MM.1S (cell line): Measurements from ENCODE around the gene SHISA9.

Source experiments
- DNase-seq: peaks from one replicate; pipeline ENCODE4 v3.0.0-alpha.2; 2015
- H2AFZ ChIP-seq: fragments of 300-600 bp; sonication (generic); 2 replicates; pipeline ENCODE4 v1.6.0; 2016; ENCODE audit warnings: antibody characterized with exemption, low read length
- H3F3A ChIP-seq: fragments of 300-600 bp; sonication (generic); 2 replicates; pipeline ENCODE4 v1.6.1; 2016; ENCODE audit warnings: mild to moderate bottlenecking, antibody characterized with exemption, low read length, moderate library complexity, mixed read lengths; ENCODE audit not compliant: insufficient read depth
- H3K27ac ChIP-seq: fragments of 300-600 bp; sonication (generic); 2 replicates; pipeline ENCODE4 v1.5.1; 2016; ENCODE audit warnings: mild to moderate bottlenecking, low read length
- H3K27me3 ChIP-seq: fragments of 300-600 bp; sonication (generic); replicated peaks from 2 replicates; pipeline ENCODE4 v1.6.0; 2016; ENCODE audit warnings: low read length; ENCODE audit not compliant: insufficient read depth
- H3K36me3 ChIP-seq: fragments of 300-600 bp; sonication (generic); replicated peaks from 2 replicates; pipeline ENCODE4 v1.6.1; 2016; ENCODE audit warnings: mild to moderate bottlenecking, low read length, mixed read lengths; ENCODE audit not compliant: insufficient read depth
- H3K4me1 ChIP-seq: fragments of 300-600 bp; sonication (generic); 2 replicates; pipeline ENCODE4 v1.6.1; 2016; ENCODE audit warnings: low read length, mixed read lengths
- H3K4me2 ChIP-seq: fragments of 300-600 bp; sonication (generic); 2 replicates; pipeline ENCODE4 v1.6.0; 2016; ENCODE audit warnings: low read depth, low read length
- H3K4me3 ChIP-seq: fragments of 300-600 bp; sonication (generic); 2 replicates; pipeline ENCODE4 v1.5.1; 2016; ENCODE audit warnings: low read length, mixed read lengths
- H3K79me2 ChIP-seq: fragments of 300-600 bp; sonication (generic); 2 replicates; pipeline ENCODE4 v1.6.1; 2016; ENCODE audit warnings: mixed run types, low read length, mixed read lengths
- H3K9ac ChIP-seq: fragments of 300-600 bp; sonication (generic); 2 replicates; pipeline ENCODE4 v1.6.1; 2016; ENCODE audit warnings: low read length, mixed read lengths
- H3K9me2 ChIP-seq: fragments of 300-600 bp; sonication (generic); replicated peaks from 2 replicates; pipeline ENCODE4 v1.6.1; 2016; ENCODE audit warnings: mild to moderate bottlenecking, low read length, mixed read lengths; ENCODE audit not compliant: insufficient read depth
- H3K9me3 ChIP-seq: fragments of 300-600 bp; sonication (generic); replicated peaks from 2 replicates; pipeline ENCODE4 v1.6.1; 2016; ENCODE audit warnings: mild to moderate bottlenecking, low read length, mixed read lengths; ENCODE audit not compliant: insufficient read depth
- H4K20me1 ChIP-seq: fragments of 300-600 bp; sonication (generic); 2 replicates; pipeline ENCODE4 v1.6.1; 2016; ENCODE audit warnings: mild to moderate bottlenecking, low read length, moderate library complexity, mixed read lengths; ENCODE audit not compliant: insufficient read depth
- EZH2 ChIP-seq: fragments of 300-600 bp; sonication (generic); optimal IDR thresholded peaks from 2 replicates; pipeline ENCODE3; 2017; ENCODE audit warnings: low read depth, mild to moderate bottlenecking, antibody characterized with exemption, low read length, mixed read lengths
- EZH2phosphoT487 ChIP-seq: fragments of 300-600 bp; sonication (generic); IDR thresholded peaks from 2 replicates; pipeline ENCODE4 v1.6.1; 2018; ENCODE audit warnings: antibody characterized with exemption, low read length
- TF ChIP-seq, protein P1 (sequence below): fragments of 300-600 bp; sonication (generic); IDR thresholded peaks from 2 replicates; pipeline ENCODE4 v1.5.1; 2016; ENCODE audit warnings: antibody characterized with exemption, low read length, mixed read lengths

SHISA9 gene

DNA sequence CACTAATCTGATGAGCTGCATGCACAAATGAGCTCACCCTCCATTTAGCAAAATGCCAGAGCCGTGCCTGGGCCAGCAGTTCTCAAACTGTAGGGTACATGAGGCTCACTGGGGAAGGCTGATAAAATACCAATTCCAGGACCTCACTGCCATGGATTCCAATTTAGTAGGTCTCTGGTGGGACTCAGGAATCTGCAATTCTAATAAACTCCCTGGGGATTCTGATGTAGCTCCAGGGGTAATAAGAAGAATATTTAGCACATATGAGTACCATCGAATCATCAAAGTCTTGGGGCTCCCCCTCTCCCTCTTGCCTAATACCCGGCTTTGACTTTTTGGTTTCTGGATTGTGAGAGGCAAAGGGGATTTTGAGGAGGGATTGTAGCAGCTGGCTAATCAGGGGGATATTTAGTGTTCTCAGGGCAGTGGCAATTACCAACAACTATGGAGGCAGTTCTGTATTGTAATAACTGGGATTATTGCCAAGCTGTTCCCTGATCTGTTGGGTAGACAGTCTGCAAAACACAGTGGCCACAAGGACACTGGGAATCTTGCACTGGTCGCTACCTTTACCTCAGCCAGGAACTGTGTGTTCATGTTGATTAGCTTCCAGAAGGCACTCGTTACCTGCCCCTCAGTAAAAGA, 140.4 kb downstream of the SHISA9 start:
- no peak overlapping the region for H3K4me3 ChIP-seq

DNA sequence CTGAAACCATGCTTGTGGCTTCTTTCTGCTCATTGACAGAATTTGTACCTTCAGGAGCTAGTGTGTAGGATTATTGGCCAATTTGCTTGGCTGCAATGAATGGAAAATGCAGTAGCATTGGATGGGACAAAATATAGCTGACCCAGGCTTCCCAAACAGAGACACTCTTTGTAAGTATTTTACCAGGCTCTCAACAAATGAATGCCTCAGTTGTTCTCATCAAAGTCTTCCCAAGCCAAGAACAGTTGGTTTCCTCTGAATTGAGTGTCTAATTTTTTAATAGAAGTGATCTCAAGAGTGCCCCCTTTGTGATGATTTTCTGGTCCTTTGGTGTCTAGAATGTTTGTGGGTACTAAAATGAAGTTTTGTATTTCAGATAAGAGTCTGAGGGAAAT, 140.9 kb downstream of the SHISA9 start:
- no peak overlapping the region for H3K27ac ChIP-seq
- no peak overlapping the region for H2AFZ ChIP-seq
- H3K9me2 ChIP-seq, result no peaks in the 10 kb centered on the region
- H3K9ac ChIP-seq, result no peak overlapping the region
- no peaks in the 10 kb centered on the region for H3K79me2 ChIP-seq
- H3F3A ChIP-seq, result no peaks in the 10 kb centered on the region
- DNase-seq, result no peak
- H3K36me3 ChIP-seq, result no peaks in the 10 kb centered on the region
- no peaks in the 10 kb centered on the region for H4K20me1 ChIP-seq
- TF ChIP-seq EZH2phosphoT487, result no peak
- no peak for TF ChIP-seq EZH2
- TF ChIP-seq, protein P1, sequence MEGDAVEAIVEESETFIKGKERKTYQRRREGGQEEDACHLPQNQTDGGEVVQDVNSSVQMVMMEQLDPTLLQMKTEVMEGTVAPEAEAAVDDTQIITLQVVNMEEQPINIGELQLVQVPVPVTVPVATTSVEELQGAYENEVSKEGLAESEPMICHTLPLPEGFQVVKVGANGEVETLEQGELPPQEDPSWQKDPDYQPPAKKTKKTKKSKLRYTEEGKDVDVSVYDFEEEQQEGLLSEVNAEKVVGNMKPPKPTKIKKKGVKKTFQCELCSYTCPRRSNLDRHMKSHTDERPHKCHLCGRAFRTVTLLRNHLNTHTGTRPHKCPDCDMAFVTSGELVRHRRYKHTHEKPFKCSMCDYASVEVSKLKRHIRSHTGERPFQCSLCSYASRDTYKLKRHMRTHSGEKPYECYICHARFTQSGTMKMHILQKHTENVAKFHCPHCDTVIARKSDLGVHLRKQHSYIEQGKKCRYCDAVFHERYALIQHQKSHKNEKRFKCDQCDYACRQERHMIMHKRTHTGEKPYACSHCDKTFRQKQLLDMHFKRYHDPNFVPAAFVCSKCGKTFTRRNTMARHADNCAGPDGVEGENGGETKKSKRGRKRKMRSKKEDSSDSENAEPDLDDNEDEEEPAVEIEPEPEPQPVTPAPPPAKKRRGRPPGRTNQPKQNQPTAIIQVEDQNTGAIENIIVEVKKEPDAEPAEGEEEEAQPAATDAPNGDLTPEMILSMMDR, result no peak
- H3K4me1 ChIP-seq, result no peaks in the 10 kb centered on the region
- no peaks in the 10 kb centered on the region for H3K27me3 ChIP-seq
- no peak overlapping the region for H3K4me2 ChIP-seq
- H3K9me3 ChIP-seq, result no peaks in the 10 kb centered on the region
- H3K4me3 ChIP-seq, result no peak overlapping the region

More for the DNA sequence above, 140.4 kb downstream of the SHISA9 start:
- no peak overlapping the region for H3K9ac ChIP-seq
- H3K27me3 ChIP-seq, result no peaks in the 10 kb centered on the region
- H3K27ac ChIP-seq, result no peak overlapping the region
- H3K79me2 ChIP-seq, result no peaks in the 10 kb centered on the region
- no peak overlapping the region for H2AFZ ChIP-seq
- no peaks in the 10 kb centered on the region for H3K9me2 ChIP-seq
- no peaks in the 10 kb centered on the region for H4K20me1 ChIP-seq
- H3K36me3 ChIP-seq, result no peaks in the 10 kb centered on the region
- H3K4me2 ChIP-seq, result no peak overlapping the region
- TF ChIP-seq EZH2phosphoT487 (no peak), EZH2 (no peak)
- TF ChIP-seq, protein P1, result no peak
- DNase-seq, result no peak
- H3K9me3 ChIP-seq, result no peaks in the 10 kb centered on the region
- H3F3A ChIP-seq, result no peaks in the 10 kb centered on the region
- no peaks in the 10 kb centered on the region for H3K4me1 ChIP-seq

DNA sequence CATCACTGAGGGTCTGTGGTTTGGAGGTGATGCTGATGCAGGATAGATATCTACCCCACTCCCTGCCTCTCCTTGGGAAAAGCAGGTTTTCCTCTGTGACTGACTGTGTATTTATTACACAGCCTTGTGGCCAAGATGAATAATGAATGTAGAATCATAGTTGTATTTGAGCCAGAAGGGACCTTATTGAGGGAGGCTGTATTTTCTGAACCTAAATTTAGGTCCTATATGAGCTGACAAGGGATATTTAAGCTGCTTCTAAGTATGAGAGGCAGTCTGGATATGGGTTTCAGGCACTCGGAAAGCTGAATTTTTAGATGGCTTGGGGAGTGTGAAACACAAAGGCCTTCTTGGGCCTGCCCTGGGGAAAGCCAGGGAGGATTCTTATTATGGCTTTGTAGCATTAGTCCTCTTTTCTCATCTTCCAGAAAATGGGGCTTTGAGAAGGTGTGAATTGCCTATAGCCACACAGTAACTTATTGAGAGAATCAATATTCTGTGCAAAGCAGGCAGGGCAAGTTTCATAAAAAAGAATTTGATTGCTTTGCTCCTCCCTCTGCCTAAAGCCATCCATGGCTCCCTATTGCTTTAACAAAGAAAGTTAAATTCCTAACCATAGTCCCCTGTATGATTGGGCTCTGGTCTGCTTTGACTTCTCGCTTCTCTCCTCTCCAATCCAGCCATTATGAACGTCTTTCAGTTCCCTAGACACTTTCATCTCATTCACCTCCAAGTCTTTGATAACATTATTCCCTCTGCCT, 144.8 kb downstream of the SHISA9 start:
- TF ChIP-seq, protein P1, result no peak
- TF ChIP-seq EZH2 (no peak), EZH2phosphoT487 (no peak)
- H3K79me2 ChIP-seq, result no peaks in the 10 kb centered on the region
- DNase-seq, result no peak

More for the DNA sequence above, 144.8 kb downstream of the SHISA9 start:
- Histone ChIP-seq H3K36me3 (no peaks in the 10 kb centered on the region), H3K4me3 (no peak overlapping the region), H3K4me2 (no peak overlapping the region), H3K27me3 (no peaks in the 10 kb centered on the region), H3K27ac (no peak overlapping the region), H3K9me3 (no peaks in the 10 kb centered on the region), H3K9me2 (no peaks in the 10 kb centered on the region), H3K9ac (no peak overlapping the region), H2AFZ (no peak overlapping the region), H3K4me1 (no peaks in the 10 kb centered on the region), H4K20me1 (no peaks in the 10 kb centered on the region), H3F3A (no peaks in the 10 kb centered on the region)
